ENCODE data around the gene CFAP119. TPM values are rescaled to one million over a fixed set of nuclear protein-coding genes. Genes with fewer than 3 reads are reported as not detected.

The CFAP119 gene
- total and polyA plus RNA-seq, 2 experiments from 2014 or later, result 5.0 to 6.1 TPM

- H3K4me1 ChIP-seq (ENCODE audit: insufficient read depth), result no peaks in the 10 kb centered on the region
- no peaks in the 10 kb centered on the region for H3K27me3 ChIP-seq
- no peak overlapping the region for H3K27ac ChIP-seq
- TF ChIP-seq EZH2 (IDR thresholded peaks at IDR 0.05; ENCODE audit: borderline replicate concordance), result no peak
- no peak for TF ChIP-seq CTCF (IDR thresholded peaks at IDR 0.05; ENCODE audit: poor library complexity)
- TF ChIP-seq EZH2phosphoT487 (IDR thresholded peaks at IDR 0.05; ENCODE audit: low read depth, severe bottlenecking, unreplicated experiment), result no peak
- DNase-seq (ENCODE audit: low spot score), result no peak
- peaks cover 14% of the 10 kb centered on the region for H4K20me1 ChIP-seq (ENCODE audit: insufficient read depth, poor library complexity, severe bottlenecking)
- 94% methylated on average over 3 of the region's 6 CpGs for WGBS (ENCODE audit: low lambda C conversion rate, missing lambda C conversion rate)
- no peak overlapping the region for H2AFZ ChIP-seq
- no peaks in the 10 kb centered on the region for H3K9me2 ChIP-seq (replicated peaks; ENCODE audit: insufficient read depth)
- no peak overlapping the region for H3K4me3 ChIP-seq
- H3K36me3 ChIP-seq (replicated peaks; ENCODE audit: insufficient read depth, low read depth), result peaks cover 4% of the 10 kb centered on the region
- no peak overlapping the region for H3K4me2 ChIP-seq
- H3K9me3 ChIP-seq (ENCODE audit: low read depth), result no peaks in the 10 kb centered on the region
- peaks cover 39% of the 10 kb centered on the region for H3K79me2 ChIP-seq
Measured at GRCh38 chr16:30722443-30722842, 39.4 kb downstream of the CFAP119 start.

GRCh38 chr16:30721606-30722005 lies 40.3 kb downstream of the CFAP119 start:
- no peak for DNase-seq (ENCODE audit: low spot score)
- WGBS (ENCODE audit: low lambda C conversion rate, missing lambda C conversion rate), result 89% methylated on average over 1 of the region's 1 CpG
- Histone ChIP-seq H4K20me1 (ENCODE audit: insufficient read depth, poor library complexity, severe bottlenecking) (peaks cover 22% of the 10 kb centered on the region), H3K4me3 (no peak overlapping the region), H3K4me2 (no peak overlapping the region), H3K36me3 (replicated peaks; ENCODE audit: insufficient read depth, low read depth) (peaks cover 4% of the 10 kb centered on the region), H3K9me3 (ENCODE audit: low read depth) (no peaks in the 10 kb centered on the region), H3K4me1 (ENCODE audit: insufficient read depth) (no peaks in the 10 kb centered on the region), H2AFZ (no peak overlapping the region), H3K79me2 (peaks cover 42% of the 10 kb centered on the region), H3K27me3 (no peaks in the 10 kb centered on the region), H3K9me2 (replicated peaks; ENCODE audit: insufficient read depth) (no peaks in the 10 kb centered on the region), H3K27ac (no peak overlapping the region)
- TF ChIP-seq EZH2 (IDR thresholded peaks at IDR 0.05; ENCODE audit: borderline replicate concordance), result no peak
- TF ChIP-seq CTCF (IDR thresholded peaks at IDR 0.05; ENCODE audit: poor library complexity), result no peak
- no peak for TF ChIP-seq EZH2phosphoT487 (IDR thresholded peaks at IDR 0.05; ENCODE audit: low read depth, severe bottlenecking, unreplicated experiment)

- Histone ChIP-seq H4K20me1 (ENCODE audit: insufficient read depth, poor library complexity, severe bottlenecking) (peaks cover 22% of the 10 kb centered on the region), H3K27ac (no peak overlapping the region), H3K79me2 (peaks cover 41% of the 10 kb centered on the region), H3K9me2 (replicated peaks; ENCODE audit: insufficient read depth) (no peaks in the 10 kb centered on the region), H3K4me2 (no peak overlapping the region), H3K36me3 (replicated peaks; ENCODE audit: insufficient read depth, low read depth) (peaks cover 4% of the 10 kb centered on the region), H3K4me1 (ENCODE audit: insufficient read depth) (no peaks in the 10 kb centered on the region), H3K4me3 (no peak overlapping the region), H3K27me3 (no peaks in the 10 kb centered on the region), H3K9me3 (ENCODE audit: low read depth) (no peaks in the 10 kb centered on the region), H2AFZ (no peak overlapping the region)
- TF ChIP-seq EZH2 (IDR thresholded peaks at IDR 0.05; ENCODE audit: borderline replicate concordance), result no peak
- no peak for TF ChIP-seq EZH2phosphoT487 (IDR thresholded peaks at IDR 0.05; ENCODE audit: low read depth, severe bottlenecking, unreplicated experiment)
- no peak for TF ChIP-seq CTCF (IDR thresholded peaks at IDR 0.05; ENCODE audit: poor library complexity)
- DNase-seq (ENCODE audit: low spot score), result no peak
- WGBS (ENCODE audit: low lambda C conversion rate, missing lambda C conversion rate), result over 99% methylated on average over 8 of the region's 8 CpGs
Measured at GRCh38 chr16:30721167-30721566, 40.7 kb downstream of the CFAP119 start.

- Histone ChIP-seq H2AFZ (no peak overlapping the region), H3K4me1 (ENCODE audit: insufficient read depth) (no peaks in the 10 kb centered on the region), H3K36me3 (replicated peaks; ENCODE audit: insufficient read depth, low read depth) (peaks cover 4% of the 10 kb centered on the region), H3K4me2 (no peak overlapping the region), H3K27ac (no peak overlapping the region), H3K9me2 (replicated peaks; ENCODE audit: insufficient read depth) (no peaks in the 10 kb centered on the region), H3K4me3 (no peak overlapping the region), H3K79me2 (peaks cover 42% of the 10 kb centered on the region), H3K27me3 (no peaks in the 10 kb centered on the region), H4K20me1 (ENCODE audit: insufficient read depth, poor library complexity, severe bottlenecking) (peaks cover 19% of the 10 kb centered on the region), H3K9me3 (ENCODE audit: low read depth) (no peaks in the 10 kb centered on the region)
- no peak for DNase-seq (ENCODE audit: low spot score)
- no peak for TF ChIP-seq EZH2phosphoT487 (IDR thresholded peaks at IDR 0.05; ENCODE audit: low read depth, severe bottlenecking, unreplicated experiment)
- no peak for TF ChIP-seq CTCF (IDR thresholded peaks at IDR 0.05; ENCODE audit: poor library complexity)
- WGBS (ENCODE audit: low lambda C conversion rate, missing lambda C conversion rate), result 87% methylated on average over 9 of the region's 9 CpGs
Measured at GRCh38 chr16:30720694-30721093, 41.2 kb downstream of the CFAP119 start.

Data from hepatocyte (in vitro differentiated cells).